ENCODE measurements around the gene NCOA7.

The NCOA7 gene

GRCh38 chr6:125815080-125815910, 24.5 kb downstream of the NCOA7 start:
- no peak for FAIRE-seq

GRCh38 chr6:125816828-125817280, 26.1 kb downstream of the NCOA7 start:
- no peak for FAIRE-seq

- no peak for FAIRE-seq
These were observed 27.5 kb downstream of the NCOA7 start for GRCh38 chr6:125818225-125818657.

GRCh38 chr6:125818772-125819260, 28.1 kb downstream of the NCOA7 start:
- FAIRE-seq, result no peak

- no peak for FAIRE-seq
These were observed 29.0 kb downstream of the NCOA7 start for GRCh38 chr6:125819535-125820326.

GRCh38 chr6:125821825-125822281, 31.1 kb downstream of the NCOA7 start:
- FAIRE-seq, result no peak

- FAIRE-seq, result no peak
These were observed 32.4 kb downstream of the NCOA7 start for GRCh38 chr6:125823180-125823579.

GRCh38 chr6:125824946-125825771, 34.4 kb downstream of the NCOA7 start:
- FAIRE-seq, result no peak

GRCh38 chr6:125826695-125827463, 36.1 kb downstream of the NCOA7 start:
- FAIRE-seq, result no peak

- no peak for FAIRE-seq
These were observed 37.1 kb downstream of the NCOA7 start for GRCh38 chr6:125827788-125828320.

- no peak for FAIRE-seq
These were observed 37.8 kb downstream of the NCOA7 start for GRCh38 chr6:125828476-125829039.

GRCh38 chr6:125829433-125829832, 38.7 kb downstream of the NCOA7 start:
- FAIRE-seq, result no peak

- FAIRE-seq, result no peak
These were observed 40.9 kb downstream of the NCOA7 start for GRCh38 chr6:125831659-125832058.

- no peak for FAIRE-seq
These were observed 41.8 kb downstream of the NCOA7 start for GRCh38 chr6:125832391-125833117.

- no peak for FAIRE-seq
These were observed 43.6 kb downstream of the NCOA7 start for GRCh38 chr6:125834348-125834747.

- FAIRE-seq, result no peak
These were observed 44.5 kb downstream of the NCOA7 start for GRCh38 chr6:125835221-125835744.

GRCh38 chr6:125836466-125836865, 45.7 kb downstream of the NCOA7 start:
- FAIRE-seq, result no peak

- FAIRE-seq, result no peak
These were observed 48.7 kb downstream of the NCOA7 start for GRCh38 chr6:125839471-125839870.

GRCh38 chr6:125839879-125840278, 49.1 kb downstream of the NCOA7 start:
- no peak for FAIRE-seq

All from TTC549 (cell line).